Panc1 (cell line): Measurements from ENCODE around the gene ENPP1.

Experiments used
- POLR2AphosphoS5 ChIP-seq: IDR thresholded peaks from 2 replicates; pipeline ENCODE4 v1.6.1; 2012; ENCODE audit warnings: mild to moderate bottlenecking, low read depth, low read length, moderate library complexity
- SIN3A ChIP-seq: IDR thresholded peaks from 2 replicates; pipeline ENCODE4 v1.6.1; 2012; ENCODE audit warnings: low read depth, mild to moderate bottlenecking, low read length, moderate library complexity, borderline replicate concordance; ENCODE audit not compliant: insufficient read depth
- TCF7L2 ChIP-seq: IDR thresholded peaks from 2 replicates; pipeline ENCODE4 v1.6.1; 2011; ENCODE audit warnings: mild to moderate bottlenecking, low read depth, low read length, inconsistent platforms
- TF ChIP-seq, protein P1 (sequence below): fragments of 450-650 bp; IDR thresholded peaks from 2 replicates; pipeline ENCODE4 v1.5.1; 2017; ENCODE audit warnings: mild to moderate bottlenecking
- TF ChIP-seq, protein P2 (sequence below), 2 experiments: IDR thresholded peaks; 2 replicates each; pipeline ENCODE4 v1.6.1; 2011 to 2012; ENCODE audit warnings: low read depth in 2 of 2, control low read depth in 1 of 2, low read length in 1 of 2, mild to moderate bottlenecking in 1 of 2, moderate library complexity in 1 of 2; ENCODE audit not compliant: insufficient read depth in 1 of 2

DNA sequence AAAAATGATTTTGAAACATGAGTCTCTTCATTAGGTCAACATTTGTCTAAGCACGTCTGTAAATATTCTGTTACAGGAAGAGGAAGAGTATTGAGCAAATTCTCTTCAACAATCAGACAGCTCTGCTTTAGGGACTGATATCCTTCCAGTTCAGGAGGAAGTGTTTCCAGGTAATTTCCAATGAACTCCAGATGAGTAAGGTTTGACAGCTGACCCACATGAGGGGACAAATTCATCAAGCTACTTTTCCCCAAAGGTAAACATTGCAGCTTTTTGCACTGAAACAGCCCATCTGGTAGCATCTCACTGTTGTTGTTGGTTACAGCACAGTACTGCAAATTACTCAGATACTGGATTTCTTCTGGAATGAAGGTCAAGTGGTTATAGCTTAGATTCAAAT is 18.1 kb downstream of the ENPP1 start:
- TF ChIP-seq, protein P1, sequence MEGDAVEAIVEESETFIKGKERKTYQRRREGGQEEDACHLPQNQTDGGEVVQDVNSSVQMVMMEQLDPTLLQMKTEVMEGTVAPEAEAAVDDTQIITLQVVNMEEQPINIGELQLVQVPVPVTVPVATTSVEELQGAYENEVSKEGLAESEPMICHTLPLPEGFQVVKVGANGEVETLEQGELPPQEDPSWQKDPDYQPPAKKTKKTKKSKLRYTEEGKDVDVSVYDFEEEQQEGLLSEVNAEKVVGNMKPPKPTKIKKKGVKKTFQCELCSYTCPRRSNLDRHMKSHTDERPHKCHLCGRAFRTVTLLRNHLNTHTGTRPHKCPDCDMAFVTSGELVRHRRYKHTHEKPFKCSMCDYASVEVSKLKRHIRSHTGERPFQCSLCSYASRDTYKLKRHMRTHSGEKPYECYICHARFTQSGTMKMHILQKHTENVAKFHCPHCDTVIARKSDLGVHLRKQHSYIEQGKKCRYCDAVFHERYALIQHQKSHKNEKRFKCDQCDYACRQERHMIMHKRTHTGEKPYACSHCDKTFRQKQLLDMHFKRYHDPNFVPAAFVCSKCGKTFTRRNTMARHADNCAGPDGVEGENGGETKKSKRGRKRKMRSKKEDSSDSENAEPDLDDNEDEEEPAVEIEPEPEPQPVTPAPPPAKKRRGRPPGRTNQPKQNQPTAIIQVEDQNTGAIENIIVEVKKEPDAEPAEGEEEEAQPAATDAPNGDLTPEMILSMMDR: no peak
- TF ChIP-seq TCF7L2 (no peak), POLR2AphosphoS5 (no peak), SIN3A (no peak)
- TF ChIP-seq, protein P2, sequence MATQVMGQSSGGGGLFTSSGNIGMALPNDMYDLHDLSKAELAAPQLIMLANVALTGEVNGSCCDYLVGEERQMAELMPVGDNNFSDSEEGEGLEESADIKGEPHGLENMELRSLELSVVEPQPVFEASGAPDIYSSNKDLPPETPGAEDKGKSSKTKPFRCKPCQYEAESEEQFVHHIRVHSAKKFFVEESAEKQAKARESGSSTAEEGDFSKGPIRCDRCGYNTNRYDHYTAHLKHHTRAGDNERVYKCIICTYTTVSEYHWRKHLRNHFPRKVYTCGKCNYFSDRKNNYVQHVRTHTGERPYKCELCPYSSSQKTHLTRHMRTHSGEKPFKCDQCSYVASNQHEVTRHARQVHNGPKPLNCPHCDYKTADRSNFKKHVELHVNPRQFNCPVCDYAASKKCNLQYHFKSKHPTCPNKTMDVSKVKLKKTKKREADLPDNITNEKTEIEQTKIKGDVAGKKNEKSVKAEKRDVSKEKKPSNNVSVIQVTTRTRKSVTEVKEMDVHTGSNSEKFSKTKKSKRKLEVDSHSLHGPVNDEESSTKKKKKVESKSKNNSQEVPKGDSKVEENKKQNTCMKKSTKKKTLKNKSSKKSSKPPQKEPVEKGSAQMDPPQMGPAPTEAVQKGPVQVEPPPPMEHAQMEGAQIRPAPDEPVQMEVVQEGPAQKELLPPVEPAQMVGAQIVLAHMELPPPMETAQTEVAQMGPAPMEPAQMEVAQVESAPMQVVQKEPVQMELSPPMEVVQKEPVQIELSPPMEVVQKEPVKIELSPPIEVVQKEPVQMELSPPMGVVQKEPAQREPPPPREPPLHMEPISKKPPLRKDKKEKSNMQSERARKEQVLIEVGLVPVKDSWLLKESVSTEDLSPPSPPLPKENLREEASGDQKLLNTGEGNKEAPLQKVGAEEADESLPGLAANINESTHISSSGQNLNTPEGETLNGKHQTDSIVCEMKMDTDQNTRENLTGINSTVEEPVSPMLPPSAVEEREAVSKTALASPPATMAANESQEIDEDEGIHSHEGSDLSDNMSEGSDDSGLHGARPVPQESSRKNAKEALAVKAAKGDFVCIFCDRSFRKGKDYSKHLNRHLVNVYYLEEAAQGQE (IDR thresholded peaks at IDR 0.05; ENCODE audit: insufficient read depth in 1 of 2, low read depth in 2 of 2, low read length in 1 of 2): no peak
